HEK293 (cell line): ENCODE data around the gene NEGR1.

Experiments used
- CTCF ChIA-PET: fragments of 350-600 bp; formaldehyde crosslinking; extraction: SDS; loops from one replicate; lab custom pipeline; 2021; ENCODE audit warnings: antibody characterized with exemption; lab: Yijun Ruan, JAX
- POLR2A ChIA-PET: fragments of 300-600 bp; formaldehyde crosslinking; extraction: SDS; loops from one replicate; lab custom pipeline; 2020; ENCODE audit warnings: antibody characterized with exemption, inconsistent platforms; lab: Yijun Ruan, JAX
- H3K27ac ChIP-seq: fragments of 200-500 bp; sonication (Bioruptor generic); 2 replicates; pipeline ENCODE4 v1.5.1; 2014; ENCODE audit warnings: low read depth, low read length, control low read depth, inconsistent platforms; ENCODE audit errors: extremely low read depth
- H3K36me3 ChIP-seq, 2 experiments: fragments of 200-500 bp in 1 of 2; sonication (Bioruptor generic) in 1 of 2; 1 replicate in 1 of 2; 2 replicates in 1 of 2; pipeline ENCODE4 v1.5.1; 2014 to 2017; ENCODE audit warnings: inconsistent platforms in 2 of 2, low read length in 2 of 2; ENCODE audit not compliant: control insufficient read depth in 2 of 2, insufficient read depth in 1 of 2
- H3K4me1 ChIP-seq: fragments of 200-500 bp; sonication (Bioruptor generic); 2 replicates; pipeline ENCODE4 v1.5.1; 2014; ENCODE audit warnings: mild to moderate bottlenecking, low read length, inconsistent platforms; ENCODE audit not compliant: control insufficient read depth, insufficient read depth
- H3K4me3 ChIP-seq: 2 replicates; pipeline ENCODE4 v1.5.1; 2011; ENCODE audit warnings: low read depth, mild to moderate bottlenecking, control low read depth, low read length, moderate library complexity
- H3K9me3 ChIP-seq: fragments of 200-500 bp; sonication (Bioruptor generic); 2 replicates; pipeline ENCODE4 v1.5.1; 2014; ENCODE audit warnings: low read depth, low read length, inconsistent platforms; ENCODE audit not compliant: control insufficient read depth, insufficient read depth
- HIC1 ChIP-seq: fragments of 450-650 bp; formaldehyde crosslinking; IDR thresholded peaks from 2 replicates; pipeline ENCODE4 v1.5.1; 2016; ENCODE audit warnings: missing biosample characterization, missing genetic modification characterization
- IKZF3 ChIP-seq: fragments of 450-650 bp; IDR thresholded peaks from 2 replicates; pipeline ENCODE4 v1.5.0; 2018; ENCODE audit warnings: missing biosample characterization, mild to moderate bottlenecking, missing genetic modification characterization, moderate library complexity
- KLF1 ChIP-seq: fragments of 450-650 bp; formaldehyde crosslinking; IDR thresholded peaks from 2 replicates; pipeline ENCODE4 v1.5.1; 2016; ENCODE audit warnings: missing biosample characterization, missing genetic modification characterization
- MZF1 ChIP-seq: fragments of 450-650 bp; formaldehyde crosslinking; IDR thresholded peaks from 2 replicates; pipeline ENCODE4 v1.5.1; 2017; ENCODE audit warnings: missing biosample characterization, missing genetic modification characterization, borderline replicate concordance
- OSR2 ChIP-seq: fragments of 450-650 bp; formaldehyde crosslinking; IDR thresholded peaks from 2 replicates; pipeline ENCODE4 v1.5.1; 2016; ENCODE audit warnings: missing biosample characterization, missing genetic modification characterization
- OVOL3 ChIP-seq: fragments of 450-650 bp; formaldehyde crosslinking; IDR thresholded peaks from 2 replicates; pipeline ENCODE4 v1.5.1; 2016; ENCODE audit warnings: missing biosample characterization, missing genetic modification characterization
- PRDM1 ChIP-seq: fragments of 450-650 bp; formaldehyde crosslinking; IDR thresholded peaks from 2 replicates; pipeline ENCODE4; 2016; ENCODE audit warnings: missing biosample characterization, missing genetic modification characterization
- SP7 ChIP-seq: fragments of 450-650 bp; formaldehyde crosslinking; IDR thresholded peaks from 2 replicates; pipeline ENCODE4 v1.5.1; 2016; ENCODE audit warnings: missing biosample characterization, missing genetic modification characterization
- YY2 ChIP-seq: fragments of 450-650 bp; formaldehyde crosslinking; IDR thresholded peaks from 2 replicates; pipeline ENCODE4 v1.5.1; 2016; ENCODE audit warnings: missing biosample characterization, missing genetic modification characterization
- ZFHX2 ChIP-seq: fragments of 450-650 bp; formaldehyde crosslinking; conservative IDR thresholded peaks from 2 replicates; pipeline ENCODE4 v1.5.1; 2016; ENCODE audit warnings: missing biosample characterization, missing genetic modification characterization
- ZNF2 ChIP-seq: fragments of 450-650 bp; formaldehyde crosslinking; IDR thresholded peaks from 2 replicates; pipeline ENCODE4 v1.5.1; 2016; ENCODE audit warnings: missing biosample characterization, missing genetic modification characterization
- ZNF23 ChIP-seq: fragments of 450-650 bp; formaldehyde crosslinking; IDR thresholded peaks from 2 replicates; pipeline ENCODE4 v1.5.1; 2016; ENCODE audit warnings: missing biosample characterization, missing genetic modification characterization, borderline replicate concordance
- ZNF26 ChIP-seq: fragments of 450-650 bp; formaldehyde crosslinking; IDR thresholded peaks from 2 replicates; pipeline ENCODE4 v1.5.1; 2016; ENCODE audit warnings: missing biosample characterization, missing genetic modification characterization
- ZNF280C ChIP-seq: fragments of 450-650 bp; formaldehyde crosslinking; IDR thresholded peaks from 2 replicates; pipeline ENCODE4 v1.5.1; 2016; ENCODE audit warnings: missing biosample characterization, missing genetic modification characterization
- ZNF311 ChIP-seq: fragments of 450-650 bp; formaldehyde crosslinking; IDR thresholded peaks from 2 replicates; pipeline ENCODE4 v1.5.1; 2017; ENCODE audit warnings: missing biosample characterization, missing genetic modification characterization, borderline replicate concordance
- ZNF510 ChIP-seq: fragments of 450-650 bp; formaldehyde crosslinking; IDR thresholded peaks from 2 replicates; pipeline ENCODE4 v1.5.1; 2018; ENCODE audit warnings: mild to moderate bottlenecking, missing genetic modification characterization, missing biosample characterization; ENCODE audit not compliant: insufficient replicate concordance
- ZNF521 ChIP-seq: fragments of 450-650 bp; formaldehyde crosslinking; IDR thresholded peaks from 2 replicates; pipeline ENCODE4 v1.5.1; 2017; ENCODE audit warnings: missing biosample characterization, mild to moderate bottlenecking, missing genetic modification characterization
- ZNF600 ChIP-seq: fragments of 450-650 bp; formaldehyde crosslinking; IDR thresholded peaks from 2 replicates; pipeline ENCODE4 v1.5.1; 2016; ENCODE audit warnings: missing biosample characterization, missing genetic modification characterization
- ZNF621 ChIP-seq: fragments of 450-650 bp; formaldehyde crosslinking; IDR thresholded peaks from 2 replicates; pipeline ENCODE4 v1.5.1; 2017; ENCODE audit warnings: missing biosample characterization, missing genetic modification characterization
- ZNF777 ChIP-seq: fragments of 450-650 bp; formaldehyde crosslinking; IDR thresholded peaks from 2 replicates; pipeline ENCODE4 v1.5.1; 2017; ENCODE audit warnings: missing biosample characterization, missing genetic modification characterization, borderline replicate concordance
- ZNF791 ChIP-seq: fragments of 450-650 bp; formaldehyde crosslinking; IDR thresholded peaks from 2 replicates; pipeline ENCODE4 v1.5.1; 2016; ENCODE audit warnings: missing biosample characterization, missing genetic modification characterization
- ZNF830 ChIP-seq: fragments of 450-650 bp; IDR thresholded peaks from 2 replicates; pipeline ENCODE4 v1.5.0; 2018; ENCODE audit warnings: missing biosample characterization, missing genetic modification characterization, low read depth, mild to moderate bottlenecking, moderate library complexity
- ZSCAN18 ChIP-seq: fragments of 450-650 bp; formaldehyde crosslinking; IDR thresholded peaks from 2 replicates; pipeline ENCODE4 v1.5.1; 2016; ENCODE audit warnings: missing biosample characterization, missing genetic modification characterization
- ZSCAN5A ChIP-seq: fragments of 450-650 bp; formaldehyde crosslinking; IDR thresholded peaks from 2 replicates; pipeline ENCODE4 v1.5.1; 2016; ENCODE audit warnings: missing biosample characterization, missing genetic modification characterization

Gene NEGR1

GRCh38 chr1:71599306-71599705 lies 683.0 kb downstream of the NEGR1 start (continued):
- TF ChIP-seq ZNF26, result no peak
- TF ChIP-seq, all 188 proteins: peak for 0

GRCh38 chr1:71593523-71593922 lies 688.8 kb downstream of the NEGR1 start:
- no peaks in the 10 kb centered on the region for H3K4me1 ChIP-seq
- no peak overlapping the region for H3K27ac ChIP-seq
- no peak overlapping the region for H3K4me3 ChIP-seq
- no peak for TF ChIP-seq ZSCAN18 (tag by site-specific recombination)
- TF ChIP-seq OSR2 (tag by site-specific recombination), result no peak
- no peak for TF ChIP-seq ZNF23 (tag by site-specific recombination)
- no peak for TF ChIP-seq PRDM1 (tag by site-specific recombination)
- no peak for TF ChIP-seq ZNF830 (tag by site-specific recombination)
- no peak for TF ChIP-seq KLF1
- TF ChIP-seq ZNF791 (tag by site-specific recombination), result no peak
- no peak for TF ChIP-seq SP7 (tag by site-specific recombination)
- TF ChIP-seq ZNF510 (tag by site-specific recombination), result no peak
- TF ChIP-seq ZNF600 (tag by site-specific recombination), result no peak
- no peak for TF ChIP-seq ZSCAN5A (tag by site-specific recombination)
- no peak for TF ChIP-seq HIC1 (tag by site-specific recombination)
- no peak for TF ChIP-seq ZNF621
- no peak for TF ChIP-seq ZNF521 (tag by site-specific recombination)
- H3K36me3 ChIP-seq, result no peaks in the 10 kb centered on the region
- CTCF ChIA-PET, result interaction anchor here (1.2 kb wide), 1 partner anchor 18 kb away, joined by 5 read pairs; no protein-coding TSS in a partner anchor
- POLR2A ChIA-PET, result no interaction called here
- no peaks in the 10 kb centered on the region for H3K9me3 ChIP-seq

GRCh38 chr1:71592646-71593274 lies 689.6 kb downstream of the NEGR1 start:
- H3K4me3 ChIP-seq, result no peak overlapping the region
- no peak overlapping the region for H3K27ac ChIP-seq
- POLR2A ChIA-PET, result no interaction called here
- H3K9me3 ChIP-seq, result no peaks in the 10 kb centered on the region
- CTCF ChIA-PET, result interaction anchor here (1.2 kb wide), 1 partner anchor 19 kb away, joined by 5 read pairs; no protein-coding TSS in a partner anchor
- no peaks in the 10 kb centered on the region for H3K36me3 ChIP-seq
- no peaks in the 10 kb centered on the region for H3K4me1 ChIP-seq
- TF ChIP-seq MZF1 (tag by site-specific recombination) (no peak), ZNF777 (no peak), YY2 (tag by site-specific recombination) (no peak), ZFHX2 (no peak), ZNF280C (no peak), OVOL3 (tag by site-specific recombination) (no peak), ZNF311 (tag by site-specific recombination) (no peak), IKZF3 (tag by site-specific recombination) (no peak), ZNF2 (tag by site-specific recombination) (no peak)
